Common myeloid progenitor, CD34-positive (primary cell): ENCODE data around the gene ABL2.

Source experiments
- CTCF ChIA-PET: fragments of 350-600 bp; sonication (Branson Sonifier 250); formaldehyde crosslinking; loops from one replicate; lab custom pipeline; 2021; ENCODE audit warnings: antibody characterized with exemption; lab: Charles Lee
- POLR2A ChIA-PET: fragments of 350-600 bp; sonication (Branson Sonifier 250); formaldehyde crosslinking; loops from one replicate; lab custom pipeline; 2021; ENCODE audit warnings: antibody characterized with exemption; lab: Charles Lee
- DNase-seq, 3 donors: peaks; one replicate each; pipeline versions ENCODE4 v3.0.0 to v3.0.0-alpha.2; 2013
- H3K27ac ChIP-seq, 2 experiments: 1 replicate in 1 of 2; 2 replicates in 1 of 2; pipeline ENCODE4 v1.7.0; 2013; ENCODE audit warnings: inconsistent platforms in 2 of 2, low read length in 2 of 2, mild to moderate bottlenecking in 2 of 2, low read depth in 1 of 2, moderate library complexity in 1 of 2; ENCODE audit not compliant: severe bottlenecking in 2 of 2, insufficient read depth in 1 of 2, poor library complexity in 1 of 2
- H3K27me3 ChIP-seq, 5 experiments: replicated peaks in 2 of 5; 1 replicate in 3 of 5; 2 replicates in 2 of 5; pipeline versions ENCODE4 v1.6.1 to v1.7.0; 2013; ENCODE audit warnings: low read length in 4 of 5, mild to moderate bottlenecking in 2 of 5, moderate library complexity in 2 of 5, inconsistent platforms in 1 of 5; ENCODE audit not compliant: insufficient read depth in 5 of 5, control insufficient read depth in 4 of 5
- H3K36me3 ChIP-seq, 4 experiments: 1 replicate in 2 of 4; 2 replicates in 2 of 4; pipeline versions ENCODE4 v1.6.1 to v1.7.0; 2013; ENCODE audit warnings: low read length in 3 of 4, control low read depth in 1 of 4, mild to moderate bottlenecking in 1 of 4; ENCODE audit not compliant: control insufficient read depth in 4 of 4, insufficient read depth in 4 of 4
- H3K4me1 ChIP-seq, 4 experiments: 1 replicate in 3 of 4; 2 replicates in 1 of 4; pipeline versions ENCODE4 v1.6.1 to v1.7.1; 2013; ENCODE audit warnings: low read length in 3 of 4, mild to moderate bottlenecking in 3 of 4, control low read depth in 1 of 4, inconsistent platforms in 1 of 4, moderate library complexity in 1 of 4; ENCODE audit not compliant: control insufficient read depth in 4 of 4, insufficient read depth in 4 of 4; ENCODE audit errors: control extremely low read depth in 1 of 4
- H3K4me3 ChIP-seq, 7 experiments: 1 replicate in 4 of 7; 2 replicates in 3 of 7; pipeline versions ENCODE4 v1.5.1 to v1.7.0; 2013; ENCODE audit warnings: mild to moderate bottlenecking in 7 of 7, low read length in 6 of 7, moderate library complexity in 6 of 7, inconsistent platforms in 2 of 7, low read depth in 2 of 7, control low read depth in 1 of 7; ENCODE audit not compliant: insufficient read depth in 4 of 7, control insufficient read depth in 1 of 7; ENCODE audit errors: extremely low read depth in 1 of 7
- H3K9me3 ChIP-seq, 5 experiments: 1 replicate in 4 of 5; 2 replicates in 1 of 5; pipeline versions ENCODE4 v1.6.1 to v1.7.1; 2013; ENCODE audit warnings: low read length in 4 of 5, mild to moderate bottlenecking in 2 of 5, inconsistent platforms in 1 of 5, low read depth in 1 of 5, moderate library complexity in 1 of 5; ENCODE audit not compliant: control insufficient read depth in 4 of 5, insufficient read depth in 2 of 5; ENCODE audit errors: control extremely low read depth in 1 of 5
- WGBS: methylation state at CpG from one replicate; pipeline ENCODE4 v1.1.5; 2013; ENCODE audit not compliant: insufficient coverage; 5-methylcytosine and 5-hydroxymethylcytosine counted together

The ABL2 gene

GRCh38 chr1:179103999-179104398, 125.5 kb downstream of the ABL2 start:
- peaks cover 0 to 42% (median 17%) of the 10 kb centered on the region in 4 experiments for H3K36me3 ChIP-seq

GRCh38 chr1:179101566-179101965, 127.9 kb downstream of the ABL2 start:
- Histone ChIP-seq H3K27me3 (no peaks in the 10 kb centered on the region), H3K27ac (no peak overlapping the region), H3K9me3 (no peaks in the 10 kb centered on the region), H3K36me3 (peaks cover 2 to 30% (median 8%) of the 10 kb centered on the region in 4 experiments), H3K4me1 (no peaks in the 10 kb centered on the region), H3K4me3 (no peak overlapping the region)
- 100% methylated on average over 1 of the region's 4 CpGs for WGBS
- DNase-seq, result no peak
- ChIA-PET CTCF (no interaction called here), POLR2A (no interaction called here)

More at GRCh38 chr1:179103999-179104398, 125.5 kb downstream of the ABL2 start:
- H3K4me1 ChIP-seq, result no peaks in the 10 kb centered on the region
- DNase-seq, result no peak
- ChIA-PET POLR2A (no interaction called here), CTCF (no interaction called here)
- H3K4me3 ChIP-seq, result no peak overlapping the region
- H3K9me3 ChIP-seq, result no peaks in the 10 kb centered on the region
- no CpG with 5 or more reads among the region's 1 CpG for WGBS
- no peak overlapping the region for H3K27ac ChIP-seq
- H3K27me3 ChIP-seq, result no peaks in the 10 kb centered on the region

GRCh38 chr1:179099891-179100290, 129.6 kb downstream of the ABL2 start:
- ChIA-PET CTCF (no interaction called here), POLR2A (no interaction called here)
- peaks cover 4 to 43% (median 20%) of the 10 kb centered on the region in 4 experiments for H3K36me3 ChIP-seq

GRCh38 chr1:179095924-179096323, 133.6 kb downstream of the ABL2 start:
- Histone ChIP-seq H3K27me3 (no peaks in the 10 kb centered on the region), H3K4me3 (no peak overlapping the region), H3K27ac (no peak overlapping the region), H3K36me3 (peaks cover 14 to 70% (median 45%) of the 10 kb centered on the region in 4 experiments), H3K4me1 (no peaks in the 10 kb centered on the region), H3K9me3 (no peaks in the 10 kb centered on the region)
- ChIA-PET POLR2A (no interaction called here), CTCF (interaction anchor here (1.2 to 1.7 kb wide), 2 partner anchors 9 to 16 kb away, joined by 3 to 4 read pairs; no protein-coding TSS in a partner anchor)
- DNase-seq, result no peak
- 95% methylated on average over 2 of the region's 3 CpGs for WGBS

More at GRCh38 chr1:179099891-179100290, 129.6 kb downstream of the ABL2 start:
- H3K27ac ChIP-seq, result no peak overlapping the region
- no peaks in the 10 kb centered on the region for H3K4me1 ChIP-seq
- DNase-seq, result no peak
- no CpG with 5 or more reads among the region's 4 CpGs for WGBS
- H3K9me3 ChIP-seq, result no peaks in the 10 kb centered on the region
- no peaks in the 10 kb centered on the region for H3K27me3 ChIP-seq
- no peak overlapping the region for H3K4me3 ChIP-seq

GRCh38 chr1:179095377-179095776, 134.1 kb downstream of the ABL2 start:
- no peaks in the 10 kb centered on the region for H3K9me3 ChIP-seq
- H3K36me3 ChIP-seq, result peaks cover 14 to 70% (median 47%) of the 10 kb centered on the region in 4 experiments
- ChIA-PET POLR2A (no interaction called here), CTCF (interaction anchor here (1.2 to 1.7 kb wide), 2 partner anchors 9 to 16 kb away, joined by 3 to 4 read pairs; no protein-coding TSS in a partner anchor)
- no peaks in the 10 kb centered on the region for H3K27me3 ChIP-seq
- no peak overlapping the region for H3K4me3 ChIP-seq
- H3K4me1 ChIP-seq, result no peaks in the 10 kb centered on the region
- no peak overlapping the region for H3K27ac ChIP-seq
- WGBS, result 97% methylated on average over 4 of the region's 4 CpGs
- no peak for DNase-seq

GRCh38 chr1:179094818-179095217, 134.7 kb downstream of the ABL2 start:
- 89% methylated on average over 3 of the region's 5 CpGs for WGBS
- POLR2A ChIA-PET, result no interaction called here

GRCh38 chr1:179092896-179093461, 136.5 kb downstream of the ABL2 start:
- H3K36me3 ChIP-seq, result peaks cover 14 to 82% (median 56%) of the 10 kb centered on the region in 4 experiments
- 100% methylated on average over 9 of the region's 9 CpGs for WGBS
- H3K9me3 ChIP-seq, result no peaks in the 10 kb centered on the region
- H3K27me3 ChIP-seq, result no peaks in the 10 kb centered on the region
- H3K4me1 ChIP-seq, result no peaks in the 10 kb centered on the region
- no peak overlapping the region for H3K27ac ChIP-seq
- DNase-seq, result no peak
- ChIA-PET CTCF (interaction anchor here (1.0 to 1.4 kb wide), 5 partner anchors 9 to 29 kb away, joined by 3 to 4 read pairs (median 4); no protein-coding TSS in a partner anchor), POLR2A (interaction anchor here (0.8 kb wide), 1 partner anchor 28 kb away, joined by 3 read pairs; no protein-coding TSS in a partner anchor)
- no peak overlapping the region for H3K4me3 ChIP-seq

More at GRCh38 chr1:179094818-179095217, 134.7 kb downstream of the ABL2 start:
- Histone ChIP-seq H3K27me3 (no peaks in the 10 kb centered on the region), H3K27ac (no peak overlapping the region), H3K4me1 (no peaks in the 10 kb centered on the region), H3K9me3 (no peaks in the 10 kb centered on the region), H3K36me3 (peaks cover 14 to 69% (median 48%) of the 10 kb centered on the region in 4 experiments), H3K4me3 (no peak overlapping the region)
- no peak for DNase-seq
- CTCF ChIA-PET, result interaction anchor here (1.2 to 1.7 kb wide), 2 partner anchors 8 to 15 kb away, joined by 3 to 4 read pairs; no protein-coding TSS in a partner anchor
